GM21515 (cell line): ENCODE data around the gene OPN4.
"Not testable (repeated sequence)": the region's sequence is repeated elsewhere in the genome, so short reads cannot be mapped to it uniquely, and the experiment has no call there.

Source experiments
- ATAC-seq: cut with Tn5 transposase; IDR thresholded peaks from one replicate; pipeline ENCODE4 v1.9.1; 2021; ENCODE audit not compliant: unreplicated experiment

The OPN4 gene

GRCh38 chr10:86654411-86655172 is at the start of gene OPN4:
Gene OPN4, plus strand, starts transcription at chr10:86654547. Its CDS starts 237 bp downstream, at chr10:86654784.
- ATAC-seq = no peak

- no peak for ATAC-seq
Measured at GRCh38 chr10:86607674-86608073, 46.7 kb upstream of the OPN4 start.

- no peak for ATAC-seq
Measured at GRCh38 chr10:86609920-86610319, 44.4 kb upstream of the OPN4 start.

GRCh38 chr10:86611386-86611785 is 43.0 kb upstream of the OPN4 start:
- no peak for ATAC-seq

- no peak for ATAC-seq
Measured at GRCh38 chr10:86613096-86613495, 41.3 kb upstream of the OPN4 start.

GRCh38 chr10:86613905-86614304 is 40.4 kb upstream of the OPN4 start:
- no peak for ATAC-seq

- ATAC-seq = no peak
Measured at GRCh38 chr10:86614853-86615252, 39.5 kb upstream of the OPN4 start.

GRCh38 chr10:86617278-86617677 is 37.1 kb upstream of the OPN4 start:
- not testable (repeated sequence) for ATAC-seq

GRCh38 chr10:86628311-86628710 is 26.0 kb upstream of the OPN4 start:
- ATAC-seq = no peak

- no peak for ATAC-seq
Measured at GRCh38 chr10:86630079-86630478, 24.3 kb upstream of the OPN4 start.

GRCh38 chr10:86632009-86632800 is 22.1 kb upstream of the OPN4 start:
- no peak for ATAC-seq

- no peak for ATAC-seq
Measured at GRCh38 chr10:86632951-86633350, 21.4 kb upstream of the OPN4 start.

- ATAC-seq = no peak
Measured at GRCh38 chr10:86635402-86635801, 18.9 kb upstream of the OPN4 start.

GRCh38 chr10:86636311-86636710 is 18.0 kb upstream of the OPN4 start:
- ATAC-seq = no peak

- ATAC-seq = no peak
Measured at GRCh38 chr10:86642021-86642420, 12.3 kb upstream of the OPN4 start.

GRCh38 chr10:86642499-86642898 is 11.8 kb upstream of the OPN4 start:
- ATAC-seq = no peak

GRCh38 chr10:86644152-86644793 is 10.1 kb upstream of the OPN4 start:
- ATAC-seq = no peak

GRCh38 chr10:86644794-86645445 is 9.4 kb upstream of the OPN4 start:
- no peak for ATAC-seq

GRCh38 chr10:86645621-86646165 is 8.7 kb upstream of the OPN4 start:
- ATAC-seq = not testable (repeated sequence)

- no peak for ATAC-seq
Measured at GRCh38 chr10:86646532-86646931, 7.8 kb upstream of the OPN4 start.

- ATAC-seq = no peak
Measured at GRCh38 chr10:86646933-86647332, 7.4 kb upstream of the OPN4 start.
